IMR-90 (cell line): ENCODE data around the gene TMEM131L. TPM values are rescaled to one million over a fixed set of nuclear protein-coding genes. Genes with fewer than 3 reads are reported as not detected.

Experiments
- ATAC-seq: fragments of 200-7000 bp; cut with Tn5 transposase; 2 replicates; pipeline ENCODE4 v1.9.1; 2020; ENCODE audit warnings: low read depth, mild to moderate bottlenecking, moderate library complexity
- BruUV-seq: library from RNA; stranded (reverse); fragments of 400-500 nt; replicated peaks from 2 replicates; lab custom pipeline; 2021; lab: Mats Ljungman, UMichigan
- CTCF ChIA-PET: fragments of 300-600 bp; formaldehyde crosslinking; extraction: SDS; loops from one replicate; lab custom pipeline; 2021; ENCODE audit warnings: antibody characterized with exemption; lab: Yijun Ruan, JAX
- POLR2A ChIA-PET: fragments of 300-600 bp; sonication (Branson Sonifier 250); formaldehyde crosslinking; loops from one replicate; lab custom pipeline; 2022; ENCODE audit warnings: antibody characterized with exemption; ENCODE audit not compliant: unreplicated experiment; lab: Charles Lee
- DNase-seq: peaks from one replicate; pipeline ENCODE4 v3.0.0; 2013
- H2AFZ ChIP-seq: replicated peaks from 2 replicates; pipeline ENCODE3; 2013; ENCODE audit warnings: low read length, mild to moderate bottlenecking; ENCODE audit not compliant: poor library complexity
- H2AK5ac ChIP-seq: 2 replicates; pipeline ENCODE4 v1.6.1; 2013; ENCODE audit warnings: low read depth, low read length, inconsistent platforms
- H2AK9ac ChIP-seq: replicated peaks from 2 replicates; pipeline ENCODE3; 2013; ENCODE audit warnings: mild to moderate bottlenecking, low read depth, low read length, moderate library complexity; ENCODE audit not compliant: poor library complexity
- H2BK120ac ChIP-seq: 2 replicates; pipeline ENCODE4 v1.6.1; 2013; ENCODE audit warnings: low read depth, low read length, inconsistent platforms
- H2BK15ac ChIP-seq: 3 replicates; pipeline ENCODE4 v1.6.1; 2013; ENCODE audit warnings: low read depth, low read length, inconsistent platforms
- H2BK20ac ChIP-seq: 2 replicates; pipeline ENCODE4 v1.6.1; 2013; ENCODE audit warnings: low read depth, mild to moderate bottlenecking, inconsistent platforms, low read length, moderate library complexity
- H2BK5ac ChIP-seq: 2 replicates; pipeline ENCODE4 v1.6.1; 2013; ENCODE audit warnings: mild to moderate bottlenecking, low read depth, low read length, inconsistent platforms; ENCODE audit not compliant: poor library complexity, severe bottlenecking
- H3K14ac ChIP-seq: replicated peaks from 2 replicates; pipeline ENCODE4 v1.6.1; 2013; ENCODE audit warnings: low read depth, low read length, inconsistent platforms
- H3K18ac ChIP-seq: 2 replicates; pipeline ENCODE4 v1.6.1; 2013; ENCODE audit warnings: low read depth, low read length, control low read depth
- H3K23ac ChIP-seq: 2 replicates; pipeline ENCODE4 v1.6.1; 2013; ENCODE audit warnings: low read depth, low read length, inconsistent platforms
- H3K27ac ChIP-seq: 2 replicates; pipeline ENCODE4 v1.5.1; 2013; ENCODE audit warnings: mild to moderate bottlenecking, control low read depth, low read length; ENCODE audit not compliant: insufficient read depth
- H3K27me3 ChIP-seq: 2 replicates; pipeline ENCODE4 v1.6.1; 2013; ENCODE audit warnings: low read length; ENCODE audit not compliant: control insufficient read depth, insufficient read depth
- H3K36me3 ChIP-seq: 2 replicates; pipeline ENCODE4 v1.6.1; 2013; ENCODE audit warnings: low read length, mixed read lengths; ENCODE audit not compliant: control insufficient read depth, insufficient read depth
- H3K4ac ChIP-seq: 2 replicates; pipeline ENCODE4 v1.6.1; 2013; ENCODE audit warnings: low read depth, low read length, inconsistent platforms
- H3K4me1 ChIP-seq: 2 replicates; pipeline ENCODE4 v1.6.1; 2013; ENCODE audit warnings: low read length, mixed read lengths; ENCODE audit not compliant: control insufficient read depth, insufficient read depth
- H3K4me2 ChIP-seq: 2 replicates; pipeline ENCODE4 v1.6.1; 2013; ENCODE audit warnings: low read depth, mild to moderate bottlenecking, control low read depth, low read length, moderate library complexity
- H3K4me3 ChIP-seq: 2 replicates; pipeline ENCODE4 v1.5.1; 2013; ENCODE audit warnings: low read depth, mild to moderate bottlenecking, control low read depth, low read length, moderate library complexity; ENCODE audit not compliant: insufficient read depth
- H3K56ac ChIP-seq: 2 replicates; pipeline ENCODE4 v1.6.1; 2013; ENCODE audit warnings: low read length, inconsistent platforms; ENCODE audit not compliant: insufficient read depth; ENCODE audit errors: extremely low read depth
- H3K79me1 ChIP-seq, 2 experiments: 2 replicates each; pipeline ENCODE4 v1.6.1; 2013; ENCODE audit warnings: low read length in 2 of 2, inconsistent platforms in 1 of 2, low read depth in 1 of 2
- H3K9ac ChIP-seq: 2 replicates; pipeline ENCODE4 v1.6.1; 2013; ENCODE audit warnings: low read depth, low read length, control low read depth
- H3K9me1 ChIP-seq: 2 replicates; pipeline ENCODE4 v1.6.1; 2013; ENCODE audit warnings: low read length, inconsistent platforms; ENCODE audit not compliant: insufficient read depth
- H3K9me3 ChIP-seq: 2 replicates; pipeline ENCODE4 v1.6.1; 2013; ENCODE audit warnings: low read length; ENCODE audit not compliant: control insufficient read depth, insufficient read depth
- H4K20me1 ChIP-seq: 2 replicates; pipeline ENCODE4 v1.6.1; 2013; ENCODE audit warnings: low read length, inconsistent platforms; ENCODE audit not compliant: insufficient read depth
- H4K5ac ChIP-seq: 2 replicates; pipeline ENCODE4 v1.6.1; 2013; ENCODE audit warnings: mild to moderate bottlenecking, low read depth, low read length, control low read depth
- H4K8ac ChIP-seq, 2 experiments: 2 replicates each; pipeline ENCODE4 v1.6.1; 2013; ENCODE audit warnings: low read depth in 2 of 2, low read length in 2 of 2, control low read depth in 1 of 2, inconsistent platforms in 1 of 2
- H4K91ac ChIP-seq: 2 replicates; pipeline ENCODE4 v1.6.1; 2013; ENCODE audit warnings: low read depth, low read length, inconsistent platforms; ENCODE audit not compliant: insufficient read depth
- BHLHE40 ChIP-seq: fragments of 150-350 bp; IDR thresholded peaks from 2 replicates; pipeline ENCODE4 v1.6.1; 2016; ENCODE audit warnings: mild to moderate bottlenecking, low read depth, low read length
- CEBPB ChIP-seq: IDR thresholded peaks from 2 replicates; pipeline ENCODE4 v1.6.1; 2012; ENCODE audit warnings: low read depth, low read length, improper control_type of control experiment
- MAFK ChIP-seq: IDR thresholded peaks from 2 replicates; pipeline ENCODE4 v1.6.1; 2012; ENCODE audit warnings: low read depth, low read length, improper control_type of control experiment
- WGBS, 2 experiments: methylation state at CpG; one replicate each; pipeline versions ENCODE4 v1.1.5 to v1.1.7; 2013; ENCODE audit warnings: missing lambda C conversion rate in 2 of 2; ENCODE audit not compliant: insufficient read length in 1 of 2; ENCODE audit errors: extremely low coverage in 2 of 2; 5-methylcytosine and 5-hydroxymethylcytosine counted together
- dilution Hi-C: fragments of 300-500 bp; cut with HindIII; formaldehyde crosslinking; loops from one replicate; pipeline ENCODE4 v1.14.3; 2018; ENCODE audit warnings: low sequenced_read_pairs; ENCODE audit not compliant: unreplicated experiment
- in situ Hi-C: fragments of 300-500 bp; cut with MboI; formaldehyde crosslinking; loops from 3 replicates; pipeline ENCODE4 v1.14.3; 2019; ENCODE audit warnings: low sequenced_read_pairs, inconsistent platforms, mixed read lengths
- intact Hi-C: fragments of 100-400 bp; cut with micrococcal nuclease; formaldehyde crosslinking; loops from 2 replicates; pipeline ENCODE4 v1.10.0; 2022
- polyA plus RNA-seq, 3 experiments: library from polyadenylated mRNA; depleted of rRNA; stranded (reverse); fragments of >200 nt; gene quantifications; 2 replicates each; pipeline ENCODE4 v1.2.3, GENCODE V29; 2012; ENCODE audit warnings: low replicate concordance in 1 of 3
- total RNA-seq: library from RNA; depleted of rRNA; stranded (reverse); fragments of >200 nt; gene quantifications from 2 replicates; pipeline ENCODE4 v1.2.3, GENCODE V29; 2012

TMEM131L gene
- total and polyA plus RNA-seq, 2 of the 4 experiments (the other 2 are of a cell fraction) = 8.4 to 23.8 TPM

DNA sequence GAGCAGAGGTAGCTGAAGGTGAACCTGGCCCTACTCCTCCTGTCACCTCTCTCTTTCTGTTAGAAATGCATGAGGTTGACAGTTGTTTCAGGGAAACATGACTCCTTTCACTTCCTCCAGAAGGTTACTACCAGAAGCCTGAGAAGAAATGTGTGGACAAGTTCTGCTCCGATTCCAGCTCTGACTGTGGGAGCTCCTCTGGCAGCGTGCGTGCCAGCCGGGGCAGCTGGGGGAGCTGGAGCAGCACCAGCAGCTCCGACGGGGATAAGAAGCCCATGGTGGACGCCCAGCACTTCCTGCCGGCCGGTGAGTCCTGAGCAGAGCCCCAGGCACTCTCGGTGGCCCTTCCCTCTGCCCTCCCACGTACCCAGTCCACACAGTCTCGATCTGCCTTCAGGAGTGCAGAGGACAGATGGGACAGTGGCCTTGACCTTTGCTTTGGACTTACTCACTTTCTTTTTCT lies 156.6 kb downstream of the TMEM131L start:
- Histone ChIP-seq H3K4me3 (no peak overlapping the region), H3K4ac (no peak overlapping the region), H2BK15ac (no peak overlapping the region), H2AFZ (no peak overlapping the region), H3K9me3 (no peaks in the 10 kb centered on the region), H3K14ac (no peak overlapping the region), H2BK5ac (no peak overlapping the region), H2BK20ac (no peak overlapping the region), H3K23ac (no peak overlapping the region), H3K9ac (no peak overlapping the region), H3K4me1 (peaks cover 2% of the 10 kb centered on the region; the same call in 1 of the 2 replicates), H4K5ac (no peak overlapping the region), H3K56ac (no peak overlapping the region), H3K4me2 (no peak overlapping the region), H3K9me1 (peaks cover 12% of the 10 kb centered on the region), H3K79me1 (no peaks in the 10 kb centered on the region), H4K8ac (no peak overlapping the region), H4K20me1 (no peaks in the 10 kb centered on the region), H2AK5ac (no peak overlapping the region), H3K18ac (no peak overlapping the region), H3K27ac (no peak overlapping the region), H4K91ac (no peak overlapping the region), H2AK9ac (no peak overlapping the region), H3K27me3 (no peaks in the 10 kb centered on the region), H2BK120ac (no peak overlapping the region), H3K36me3 (peaks cover 27% of the 10 kb centered on the region)
- no peak for ATAC-seq
- in situ Hi-C loops = no loop called here
- BruUV-seq = no TSS peak
- DNase-seq = no peak
- intact Hi-C loops = no loop called here
- TF ChIP-seq MAFK = no peak
- no peak for TF ChIP-seq BHLHE40
- no peak for TF ChIP-seq CEBPB
- WGBS, 2 experiments = 80% methylated on average over 3 of the region's 12 CpGs; no CpG with 5 or more reads in 1 of the 2 experiments
- dilution Hi-C loops = no loop called here
- CTCF ChIA-PET = no interaction called here
- POLR2A ChIA-PET = no interaction called here
